ENCODE measurements around the gene ZBTB24.

ZBTB24 gene

GRCh38 chr6:109451376-109451775 is 31.6 kb downstream of the ZBTB24 start:
- no peaks in the 10 kb centered on the region for H3K79me2 ChIP-seq
- TF ChIP-seq CTCF (IDR thresholded peaks at IDR 0.05) = no peak
- no peaks in the 10 kb centered on the region for H3K36me3 ChIP-seq (ENCODE audit: control insufficient read depth, insufficient read depth, low read length)
- H2AFZ ChIP-seq = no peak overlapping the region
- H3K9ac ChIP-seq = no peak overlapping the region
- no peaks in the 10 kb centered on the region for H3K9me3 ChIP-seq (ENCODE audit: control insufficient read depth, low read length)
- no peak overlapping the region for H3K4me3 ChIP-seq (ENCODE audit: low read depth, low read length)
- H3K27ac ChIP-seq = no peak overlapping the region
- no peak overlapping the region for H3K4me2 ChIP-seq (ENCODE audit: low read length)
- no peaks in the 10 kb centered on the region for H3K27me3 ChIP-seq (ENCODE audit: control insufficient read depth, insufficient read depth, low read length)
- peaks cover 13% of the 10 kb centered on the region for H3K4me1 ChIP-seq

GRCh38 chr6:109450801-109451200 is 32.2 kb downstream of the ZBTB24 start:
- no peak overlapping the region for H3K9ac ChIP-seq

GRCh38 chr6:109449795-109450673 is 33.0 kb downstream of the ZBTB24 start:
- no peak overlapping the region for H3K9ac ChIP-seq
- no peaks in the 10 kb centered on the region for H3K27me3 ChIP-seq (ENCODE audit: control insufficient read depth, insufficient read depth, low read length)
- H3K79me2 ChIP-seq = no peaks in the 10 kb centered on the region
- no peaks in the 10 kb centered on the region for H3K9me3 ChIP-seq (ENCODE audit: control insufficient read depth, low read length)
- H3K4me2 ChIP-seq (ENCODE audit: low read length) = no peak overlapping the region
- H3K36me3 ChIP-seq (ENCODE audit: control insufficient read depth, insufficient read depth, low read length) = no peaks in the 10 kb centered on the region
- no peak overlapping the region for H3K27ac ChIP-seq
- H2AFZ ChIP-seq = no peak overlapping the region
- no peak for TF ChIP-seq CTCF (IDR thresholded peaks at IDR 0.05)
- H3K4me3 ChIP-seq (ENCODE audit: low read depth, low read length) = no peak overlapping the region
- peaks cover 11% of the 10 kb centered on the region for H3K4me1 ChIP-seq

More at GRCh38 chr6:109450801-109451200, 32.2 kb downstream of the ZBTB24 start:
- Histone ChIP-seq H3K27ac (no peak overlapping the region), H3K4me2 (ENCODE audit: low read length) (no peak overlapping the region), H3K4me1 (peaks cover 11% of the 10 kb centered on the region), H3K4me3 (ENCODE audit: low read depth, low read length) (no peak overlapping the region), H3K27me3 (ENCODE audit: control insufficient read depth, insufficient read depth, low read length) (no peaks in the 10 kb centered on the region), H2AFZ (no peak overlapping the region), H3K9me3 (ENCODE audit: control insufficient read depth, low read length) (no peaks in the 10 kb centered on the region), H3K36me3 (ENCODE audit: control insufficient read depth, insufficient read depth, low read length) (no peaks in the 10 kb centered on the region), H3K79me2 (no peaks in the 10 kb centered on the region)
- no peak for TF ChIP-seq CTCF (IDR thresholded peaks at IDR 0.05)

- TF ChIP-seq CTCF (IDR thresholded peaks at IDR 0.05) = no peak
- H3K27me3 ChIP-seq (ENCODE audit: control insufficient read depth, insufficient read depth, low read length) = no peaks in the 10 kb centered on the region
- H2AFZ ChIP-seq = no peak overlapping the region
- H3K4me2 ChIP-seq (ENCODE audit: low read length) = no peak overlapping the region
- no peaks in the 10 kb centered on the region for H3K79me2 ChIP-seq
- H3K27ac ChIP-seq = no peak overlapping the region
- H3K4me3 ChIP-seq (ENCODE audit: low read depth, low read length) = no peak overlapping the region
- no peaks in the 10 kb centered on the region for H3K9me3 ChIP-seq (ENCODE audit: control insufficient read depth, low read length)
- no peak overlapping the region for H3K9ac ChIP-seq
- peaks cover 6% of the 10 kb centered on the region for H3K4me1 ChIP-seq
- no peaks in the 10 kb centered on the region for H3K36me3 ChIP-seq (ENCODE audit: control insufficient read depth, insufficient read depth, low read length)
Measured at GRCh38 chr6:109449064-109449794, 33.8 kb downstream of the ZBTB24 start.
